HepG2 (cell line): ENCODE data around the gene EIF4EBP3. TPM values are rescaled to one million over a fixed set of nuclear protein-coding genes. Genes with fewer than 3 reads are reported as not detected.
A peak's percentile ranks its signal among the peaks of the same experiment; 100 is the strongest.

Experiments used
- ARNT2 ChIP-seq: sonication (generic); formaldehyde crosslinking; IDR thresholded peaks from 2 replicates; pipeline ENCODE4 v1.8.0; 2022; ENCODE audit warnings: mild to moderate bottlenecking, low read depth, missing genetic modification reagents, moderate library complexity
- CCDC6 ChIP-seq: sonication (generic); formaldehyde crosslinking; IDR thresholded peaks from 2 replicates; pipeline ENCODE4 v1.8.1; 2022; ENCODE audit warnings: mild to moderate bottlenecking, missing genetic modification reagents, moderate library complexity
- CEBPG ChIP-seq: IDR thresholded peaks from 2 replicates; pipeline ENCODE4 v1.6.1; 2016
- CENPBD1 ChIP-seq: sonication (generic); formaldehyde crosslinking; IDR thresholded peaks from 2 replicates; pipeline ENCODE4 v1.8.0; 2022; ENCODE audit warnings: missing genetic modification reagents, low read depth, mild to moderate bottlenecking, borderline replicate concordance
- E2F2 ChIP-seq: sonication (generic); formaldehyde crosslinking; IDR thresholded peaks from 2 replicates; pipeline ENCODE4 v1.4.0; 2020; ENCODE audit warnings: missing genetic modification reagents, borderline replicate concordance
- HNRNPK ChIP-seq: fragments of 200-400 bp; formaldehyde crosslinking; IDR thresholded peaks from 2 replicates; pipeline ENCODE4 v1.6.1; 2018; ENCODE audit warnings: low read length, low read depth, moderate library complexity, mild to moderate bottlenecking; ENCODE audit not compliant: poor library complexity, severe bottlenecking
- MIXL1 ChIP-seq: IDR thresholded peaks from 2 replicates; pipeline ENCODE4 v1.6.1; 2016
- XRCC5 ChIP-seq: fragments of 200-400 bp; formaldehyde crosslinking; optimal IDR thresholded peaks from 2 replicates; pipeline ENCODE3; 2017; ENCODE audit warnings: mild to moderate bottlenecking, low read length
- ZNF234 ChIP-seq: sonication (generic); formaldehyde crosslinking; conservative IDR thresholded peaks from 2 replicates; pipeline ENCODE4 v1.5.1; 2020; ENCODE audit warnings: mild to moderate bottlenecking, missing genetic modification reagents
- ZNF44 ChIP-seq: sonication (generic); formaldehyde crosslinking; IDR thresholded peaks from 2 replicates; pipeline ENCODE4 v1.5.1; 2020; ENCODE audit warnings: mild to moderate bottlenecking, missing genetic modification reagents
- ZNF737 ChIP-seq: sonication (generic); formaldehyde crosslinking; IDR thresholded peaks from 2 replicates; pipeline ENCODE4 v1.5.0; 2020; ENCODE audit warnings: missing genetic modification reagents, mild to moderate bottlenecking, borderline replicate concordance
- ZNF83 ChIP-seq: sonication (generic); formaldehyde crosslinking; IDR thresholded peaks from 2 replicates; pipeline ENCODE4 v1.4.0; 2020; ENCODE audit warnings: missing genetic modification reagents, mild to moderate bottlenecking, borderline replicate concordance
- ZXDC ChIP-seq: sonication (generic); formaldehyde crosslinking; IDR thresholded peaks from 2 replicates; pipeline ENCODE4 v1.5.0; 2020; ENCODE audit warnings: mild to moderate bottlenecking, missing genetic modification reagents
- polyA plus RNA-seq, 8 experiments: library from polyadenylated mRNA; depleted of rRNA in 3 of 8; stranded (reverse) in 7 of 8; unstranded in 1 of 8; fragments of >200 nt; fragmentation: Illumina TruSeq in 4 of 8; extraction: Trizol in 4 of 8; gene quantifications; 2 replicates each; pipeline versions ENCODE4 v1.2.1 to v1.2.3, GENCODE V29; 2011 to 2016; ENCODE audit warnings: low read depth in 4 of 8, missing spikeins in 1 of 8, mixed read lengths in 1 of 8; ENCODE audit not compliant: insufficient read depth in 1 of 8
- total RNA-seq, 5 experiments: library from RNA; depleted of rRNA; stranded (reverse); fragments of >200 nt; fragmentation: Illumina TruSeq; extraction: Trizol; gene quantifications; 2 replicates each; pipeline ENCODE4 v1.2.3, GENCODE V29; 2016; ENCODE audit warnings: low read depth in 1 of 5
- TF ChIP-seq, protein P1 (sequence below): sonication (generic); formaldehyde crosslinking; IDR thresholded peaks from 2 replicates; pipeline ENCODE4 v1.4.0; 2020; ENCODE audit warnings: missing genetic modification reagents
- TF ChIP-seq, protein P2 (sequence below): sonication (generic); formaldehyde crosslinking; conservative IDR thresholded peaks from 2 replicates; pipeline ENCODE4 v1.4.0; 2020; ENCODE audit warnings: missing genetic modification reagents
- TF ChIP-seq, protein P3 (sequence below): sonication (generic); formaldehyde crosslinking; IDR thresholded peaks from 2 replicates; pipeline ENCODE4 v1.4.0; 2020; ENCODE audit warnings: missing genetic modification reagents, borderline replicate concordance

The EIF4EBP3 gene
- total and polyA plus RNA-seq, 2 of the 13 experiments (the other 11 are each of a cell fraction or from before 2014, with no cell fraction given), result 0.61 to 1.7 TPM

GRCh38 chr5:140557136-140557805 lies 9.8 kb downstream of the EIF4EBP3 start, which contains the start of gene SRA1 (continued):
- TF ChIP-seq ZNF44 (CRISPR knock-in tag) (no peak), ZNF83 (CRISPR knock-in tag) (no peak), XRCC5 (peak; percentile 73), CEBPG (CRISPR knock-in tag) (peak; percentile 57; the same call in 1 of the 2 replicates), ARNT2 (CRISPR knock-in tag) (peak; percentile 93), ZNF737 (no peak), ZNF234 (CRISPR knock-in tag) (0 out of 2 replicates have a peak, but pooled peaks have one; percentile 52), MIXL1 (CRISPR knock-in tag) (peak; percentile 67; the same call in 1 of the 2 replicates), HNRNPK (peak; percentile 41), CENPBD1 (CRISPR knock-in tag) (no peak), E2F2 (CRISPR knock-in tag) (no peak), CCDC6 (CRISPR knock-in tag) (peak; percentile 69; the same call in 1 of the 2 replicates), ZXDC (CRISPR knock-in tag) (no peak)
- TF ChIP-seq, protein P1, sequence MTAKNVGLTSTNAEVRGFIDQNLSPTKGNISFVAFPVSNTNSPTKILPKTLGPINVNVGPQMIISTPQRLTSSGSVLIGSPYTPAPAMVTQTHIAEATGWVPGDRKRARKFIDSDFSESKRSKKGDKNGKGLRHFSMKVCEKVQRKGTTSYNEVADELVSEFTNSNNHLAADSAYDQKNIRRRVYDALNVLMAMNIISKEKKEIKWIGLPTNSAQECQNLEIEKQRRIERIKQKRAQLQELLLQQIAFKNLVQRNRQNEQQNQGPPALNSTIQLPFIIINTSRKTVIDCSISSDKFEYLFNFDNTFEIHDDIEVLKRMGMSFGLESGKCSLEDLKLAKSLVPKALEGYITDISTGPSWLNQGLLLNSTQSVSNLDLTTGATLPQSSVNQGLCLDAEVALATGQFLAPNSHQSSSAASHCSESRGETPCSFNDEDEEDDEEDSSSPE, result peak; percentile 87
- TF ChIP-seq, protein P2, sequence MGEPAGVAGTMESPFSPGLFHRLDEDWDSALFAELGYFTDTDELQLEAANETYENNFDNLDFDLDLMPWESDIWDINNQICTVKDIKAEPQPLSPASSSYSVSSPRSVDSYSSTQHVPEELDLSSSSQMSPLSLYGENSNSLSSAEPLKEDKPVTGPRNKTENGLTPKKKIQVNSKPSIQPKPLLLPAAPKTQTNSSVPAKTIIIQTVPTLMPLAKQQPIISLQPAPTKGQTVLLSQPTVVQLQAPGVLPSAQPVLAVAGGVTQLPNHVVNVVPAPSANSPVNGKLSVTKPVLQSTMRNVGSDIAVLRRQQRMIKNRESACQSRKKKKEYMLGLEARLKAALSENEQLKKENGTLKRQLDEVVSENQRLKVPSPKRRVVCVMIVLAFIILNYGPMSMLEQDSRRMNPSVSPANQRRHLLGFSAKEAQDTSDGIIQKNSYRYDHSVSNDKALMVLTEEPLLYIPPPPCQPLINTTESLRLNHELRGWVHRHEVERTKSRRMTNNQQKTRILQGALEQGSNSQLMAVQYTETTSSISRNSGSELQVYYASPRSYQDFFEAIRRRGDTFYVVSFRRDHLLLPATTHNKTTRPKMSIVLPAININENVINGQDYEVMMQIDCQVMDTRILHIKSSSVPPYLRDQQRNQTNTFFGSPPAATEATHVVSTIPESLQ, result 0 out of 2 replicates have a peak, but pooled peaks have one; percentile 57
- TF ChIP-seq, protein P3, sequence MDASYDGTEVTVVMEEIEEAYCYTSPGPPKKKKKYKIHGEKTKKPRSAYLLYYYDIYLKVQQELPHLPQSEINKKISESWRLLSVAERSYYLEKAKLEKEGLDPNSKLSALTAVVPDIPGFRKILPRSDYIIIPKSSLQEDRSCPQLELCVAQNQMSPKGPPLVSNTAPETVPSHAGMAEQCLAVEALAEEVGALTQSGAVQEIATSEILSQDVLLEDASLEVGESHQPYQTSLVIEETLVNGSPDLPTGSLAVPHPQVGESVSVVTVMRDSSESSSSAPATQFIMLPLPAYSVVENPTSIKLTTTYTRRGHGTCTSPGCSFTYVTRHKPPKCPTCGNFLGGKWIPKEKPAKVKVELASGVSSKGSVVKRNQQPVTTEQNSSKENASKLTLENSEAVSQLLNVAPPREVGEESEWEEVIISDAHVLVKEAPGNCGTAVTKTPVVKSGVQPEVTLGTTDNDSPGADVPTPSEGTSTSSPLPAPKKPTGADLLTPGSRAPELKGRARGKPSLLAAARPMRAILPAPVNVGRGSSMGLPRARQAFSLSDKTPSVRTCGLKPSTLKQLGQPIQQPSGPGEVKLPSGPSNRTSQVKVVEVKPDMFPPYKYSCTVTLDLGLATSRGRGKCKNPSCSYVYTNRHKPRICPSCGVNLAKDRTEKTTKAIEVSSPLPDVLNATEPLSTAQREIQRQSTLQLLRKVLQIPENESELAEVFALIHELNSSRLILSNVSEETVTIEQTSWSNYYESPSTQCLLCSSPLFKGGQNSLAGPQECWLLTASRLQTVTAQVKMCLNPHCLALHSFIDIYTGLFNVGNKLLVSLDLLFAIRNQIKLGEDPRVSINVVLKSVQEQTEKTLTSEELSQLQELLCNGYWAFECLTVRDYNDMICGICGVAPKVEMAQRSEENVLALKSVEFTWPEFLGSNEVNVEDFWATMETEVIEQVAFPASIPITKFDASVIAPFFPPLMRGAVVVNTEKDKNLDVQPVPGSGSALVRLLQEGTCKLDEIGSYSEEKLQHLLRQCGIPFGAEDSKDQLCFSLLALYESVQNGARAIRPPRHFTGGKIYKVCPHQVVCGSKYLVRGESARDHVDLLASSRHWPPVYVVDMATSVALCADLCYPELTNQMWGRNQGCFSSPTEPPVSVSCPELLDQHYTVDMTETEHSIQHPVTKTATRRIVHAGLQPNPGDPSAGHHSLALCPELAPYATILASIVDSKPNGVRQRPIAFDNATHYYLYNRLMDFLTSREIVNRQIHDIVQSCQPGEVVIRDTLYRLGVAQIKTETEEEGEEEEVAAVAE (CRISPR knock-in tag), result 0 out of 2 replicates have a peak, but pooled peaks have one; percentile 49
